ENCODE results near the gene SCLY. TPM values are rescaled to one million over a fixed set of nuclear protein-coding genes. Genes with fewer than 3 reads are reported as not detected.

SCLY gene
- total RNA-seq, 1 experiment from 2014 or later: 68.4 TPM

GRCh38 chr2:238060542-238061314 is at the start of gene SCLY (continued):
- no peak for TF ChIP-seq ZNF425 (CRISPR knock-in tag; conservative IDR thresholded peaks at IDR 0.05)
- TF ChIP-seq GABPB1 (CRISPR knock-in tag; IDR thresholded peaks at IDR 0.05): peak; percentile 73
- TF ChIP-seq PRDM15 (CRISPR knock-in tag; IDR thresholded peaks at IDR 0.05): no peak
- peak; percentile 65; the same call in 1 of the 2 replicates for TF ChIP-seq ZBTB21 (CRISPR knock-in tag; IDR thresholded peaks at IDR 0.05; ENCODE audit: borderline replicate concordance)
- no peak for TF ChIP-seq TEAD4 (CRISPR knock-in tag; IDR thresholded peaks at IDR 0.05)
- TF ChIP-seq NFATC4 (CRISPR knock-in tag; IDR thresholded peaks at IDR 0.05): no peak
- no peak for TF ChIP-seq EMX1 (CRISPR knock-in tag; IDR thresholded peaks at IDR 0.05)
- TF ChIP-seq HMGA2 (CRISPR knock-in tag; IDR thresholded peaks at IDR 0.05): no peak
- TF ChIP-seq PREB (CRISPR knock-in tag; IDR thresholded peaks at IDR 0.05; ENCODE audit: borderline replicate concordance): 0 out of 2 replicates have a peak, but pooled peaks have one; percentile 54
- peak; percentile 79 for TF ChIP-seq TP53 (CRISPR knock-in tag; IDR thresholded peaks at IDR 0.05)
- TF ChIP-seq AFF4 (CRISPR knock-in tag; IDR thresholded peaks at IDR 0.05; ENCODE audit: borderline replicate concordance): peak; percentile 68; the same call in 1 of the 2 replicates
- TF ChIP-seq RELA (CRISPR knock-in tag; IDR thresholded peaks at IDR 0.05; ENCODE audit: borderline replicate concordance): 0 out of 2 replicates have a peak, but pooled peaks have one; percentile 65
- peak; percentile 94 for TF ChIP-seq USF1 (CRISPR knock-in tag; IDR thresholded peaks at IDR 0.05)
- TF ChIP-seq ZBTB43 (CRISPR knock-in tag; IDR thresholded peaks at IDR 0.05): peak; percentile 59; the same call in 1 of the 2 replicates
- peak; percentile 66 for TF ChIP-seq MYBL2 (CRISPR knock-in tag; IDR thresholded peaks at IDR 0.05)
- no peak for TF ChIP-seq JUN (CRISPR knock-in tag; IDR thresholded peaks at IDR 0.05)
- no peak for TF ChIP-seq IRF2 (CRISPR knock-in tag; IDR thresholded peaks at IDR 0.05; ENCODE audit: borderline replicate concordance, low read depth)
- no peak for TF ChIP-seq ATF3 (CRISPR knock-in tag; conservative IDR thresholded peaks at IDR 0.05)
- peak; percentile 83; the same call in 1 of the 2 replicates for TF ChIP-seq FOXP1 (CRISPR knock-in tag; IDR thresholded peaks at IDR 0.05; ENCODE audit: borderline replicate concordance)
- TF ChIP-seq E2F5 (CRISPR knock-in tag; IDR thresholded peaks at IDR 0.05): peak; percentile 91
- TF ChIP-seq ZMAT4 (CRISPR knock-in tag; IDR thresholded peaks at IDR 0.05): no peak
- TF ChIP-seq GTF2I (CRISPR knock-in tag; conservative IDR thresholded peaks at IDR 0.05): no peak
